Mesothelial cell of epicardium (in vitro differentiated cells): ENCODE results near the gene UNC93A. TPM values are rescaled to one million over a fixed set of nuclear protein-coding genes. Genes with fewer than 3 reads are reported as not detected.
"Not testable (repeated sequence)": the region's sequence is repeated elsewhere in the genome, so short reads cannot be mapped to it uniquely, and the experiment has no call there.

Source experiments
- DNase-seq, 2 experiments: peaks; one replicate each; pipeline ENCODE4 v3.0.0; 2021; ENCODE audit warnings: low spot score in 2 of 2; ENCODE audit not compliant: unreplicated experiment in 2 of 2
- H3K27ac Mint-ChIP-seq: 2 replicates; pipeline ENCODE4 v1.8.0; 2021; ENCODE audit warnings: mixed read lengths
- H3K27me3 Mint-ChIP-seq: 2 replicates; pipeline ENCODE4 v1.8.0; 2021; ENCODE audit warnings: low read depth, mixed read lengths
- H3K36me3 Mint-ChIP-seq: 2 replicates; pipeline ENCODE4 v1.8.0; 2021; ENCODE audit warnings: mixed read lengths
- H3K4me1 Mint-ChIP-seq: 2 replicates; pipeline ENCODE4 v1.8.0; 2021; ENCODE audit warnings: mixed read lengths
- H3K4me3 Mint-ChIP-seq: 2 replicates; pipeline ENCODE4 v1.8.0; 2021; ENCODE audit warnings: mild to moderate bottlenecking, moderate library complexity, mixed read lengths
- H3K9me3 Mint-ChIP-seq: 2 replicates; pipeline ENCODE4 v1.8.0; 2021; ENCODE audit warnings: mixed read lengths
- CTCF ChIP-seq: fragments of 200-600 bp; sonication (generic); IDR thresholded peaks from one replicate; pipeline ENCODE4 v1.5.0; 2021; ENCODE audit warnings: antibody characterized with exemption; ENCODE audit not compliant: unreplicated experiment
- total RNA-seq: library from RNA; stranded (reverse); gene quantifications from 3 replicates; pipeline ENCODE4 v1.2.1, GENCODE V29; 2021

UNC93A gene
- total RNA-seq, 1 donor from 2014 or later, result not detected

DNA sequence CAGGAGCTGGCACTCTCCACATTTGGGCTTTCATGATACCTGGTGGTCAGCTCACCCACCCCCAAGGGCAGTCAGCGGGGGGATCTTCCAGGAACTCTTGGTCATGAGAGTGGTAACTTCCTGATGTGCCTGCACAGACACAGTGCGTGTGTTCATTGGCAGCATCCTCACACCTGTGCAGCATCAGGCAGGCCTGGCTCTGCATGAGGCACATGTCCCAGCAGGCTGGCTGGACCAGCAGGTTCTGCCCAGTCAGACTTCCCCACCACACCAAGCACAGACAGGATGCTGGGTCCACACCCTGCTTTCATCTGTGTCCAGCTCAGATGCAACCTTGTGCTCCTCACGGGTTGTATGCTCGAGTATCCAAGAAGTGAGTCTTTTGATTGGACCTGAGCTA lies 15.7 kb upstream of the UNC93A start:
- Mint-ChIP-seq H3K4me1 (peaks cover 34% of the 10 kb centered on the region), H3K27ac (no peak overlapping the region), H3K4me3 (no peak overlapping the region)

GRCh38 chr6:167276772-167277533 lies 14.2 kb upstream of the UNC93A start:
- no peak overlapping the region for H3K27ac Mint-ChIP-seq

More for the DNA sequence above, 15.7 kb upstream of the UNC93A start:
- Mint-ChIP-seq H3K9me3 (no peaks in the 10 kb centered on the region), H3K36me3 (no peaks in the 10 kb centered on the region), H3K27me3 (peaks cover 4% of the 10 kb centered on the region)
- no peak for TF ChIP-seq CTCF
- no peak for DNase-seq

GRCh38 chr6:167278173-167278940 lies 12.8 kb upstream of the UNC93A start:
- H3K9me3 Mint-ChIP-seq, H3K27ac Mint-ChIP-seq, H3K4me3 Mint-ChIP-seq, H3K27me3 Mint-ChIP-seq, DNase-seq, H3K36me3 Mint-ChIP-seq: not testable (repeated sequence)
- peaks cover 49% of the 10 kb centered on the region for H3K4me1 Mint-ChIP-seq

More at GRCh38 chr6:167276772-167277533, 14.2 kb upstream of the UNC93A start:
- H3K9me3 Mint-ChIP-seq, result no peaks in the 10 kb centered on the region
- no peak for TF ChIP-seq CTCF
- no peak overlapping the region for H3K4me3 Mint-ChIP-seq
- peaks cover 41% of the 10 kb centered on the region for H3K4me1 Mint-ChIP-seq
- H3K27me3 Mint-ChIP-seq, result peaks cover 4% of the 10 kb centered on the region
- DNase-seq, result no peak
- no peaks in the 10 kb centered on the region for H3K36me3 Mint-ChIP-seq

- Mint-ChIP-seq H3K27ac (peak overlapping the region; percentile 56), H3K4me3 (no peak overlapping the region), H3K4me1 (peaks cover 50% of the 10 kb centered on the region), H3K9me3 (no peaks in the 10 kb centered on the region), H3K27me3 (peaks cover 4% of the 10 kb centered on the region), H3K36me3 (no peaks in the 10 kb centered on the region)
- no peak for DNase-seq
- TF ChIP-seq CTCF, result no peak
These were observed 11.2 kb upstream of the UNC93A start for GRCh38 chr6:167279766-167280446.

DNA sequence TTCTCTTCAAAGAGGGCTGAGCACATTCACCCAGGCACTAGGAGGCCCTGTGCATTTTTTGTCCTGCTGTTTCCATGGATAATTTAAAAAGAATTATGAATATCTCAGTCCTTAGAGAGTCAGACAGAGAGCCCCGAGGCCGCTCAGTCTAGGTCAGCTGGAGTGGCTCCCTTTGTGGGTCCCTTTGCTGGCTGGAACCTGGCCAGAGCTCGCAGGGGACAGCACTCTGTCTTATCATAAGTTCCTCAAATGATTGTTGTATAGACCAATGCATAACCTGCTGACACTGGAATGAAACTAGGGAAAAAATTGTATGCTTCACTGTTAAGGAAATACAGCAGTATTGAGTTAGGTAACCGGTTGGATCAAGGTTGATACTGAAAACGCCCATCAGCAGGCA lies 10.6 kb upstream of the UNC93A start:
- not testable (repeated sequence) for DNase-seq, H3K4me3 Mint-ChIP-seq, H3K9me3 Mint-ChIP-seq, H3K27me3 Mint-ChIP-seq, H3K36me3 Mint-ChIP-seq
- H3K4me1 Mint-ChIP-seq, result peaks cover 50% of the 10 kb centered on the region
- H3K27ac Mint-ChIP-seq, result peak overlapping the region; percentile 81

DNA sequence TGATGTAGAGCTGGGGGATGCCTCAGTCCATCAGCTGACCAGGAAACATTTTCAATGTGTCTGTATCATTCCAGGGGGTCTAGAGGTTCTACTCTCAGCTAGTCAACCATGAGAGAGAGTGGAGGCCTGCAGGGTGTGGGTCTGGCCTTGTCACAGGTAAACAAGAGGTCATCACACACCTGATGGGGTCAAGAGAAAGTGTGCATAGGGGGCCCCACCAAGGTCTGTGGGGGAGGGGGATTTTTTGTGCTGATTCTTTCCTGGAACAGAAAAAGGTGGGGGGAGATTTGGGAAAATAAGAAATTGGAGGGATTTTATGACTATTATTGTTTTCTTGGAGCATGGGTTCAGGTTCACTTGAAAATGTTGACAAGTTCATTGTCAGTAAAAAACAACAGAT lies 8.9 kb upstream of the UNC93A start:
- H3K27ac Mint-ChIP-seq, result no peak overlapping the region
- DNase-seq, result peak in 1 of 2 experiments; percentile 1
- H3K4me3 Mint-ChIP-seq, result no peak overlapping the region
- peaks cover 4% of the 10 kb centered on the region for H3K27me3 Mint-ChIP-seq
- no peaks in the 10 kb centered on the region for H3K36me3 Mint-ChIP-seq
- no peak for TF ChIP-seq CTCF
- H3K9me3 Mint-ChIP-seq, result no peaks in the 10 kb centered on the region
- H3K4me1 Mint-ChIP-seq, result peaks cover 50% of the 10 kb centered on the region

DNA sequence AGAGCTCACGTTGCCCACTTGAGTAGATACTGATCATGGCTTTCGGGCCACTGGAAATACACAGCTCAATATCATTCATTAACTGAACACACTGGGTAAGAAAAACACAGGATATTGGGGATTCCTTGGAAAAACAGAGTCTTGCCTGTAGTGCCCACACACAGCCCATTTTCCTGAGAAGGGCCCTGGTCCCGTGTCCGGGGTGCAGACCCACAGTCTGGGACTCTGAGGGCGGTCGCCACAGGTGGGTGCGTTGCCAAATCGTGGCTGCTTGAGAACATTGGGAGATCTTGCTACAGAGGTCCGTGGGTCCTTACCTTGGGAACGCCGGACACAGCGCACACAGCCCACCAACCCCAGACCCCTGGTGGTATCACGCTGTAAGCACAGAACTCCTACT lies 6.5 kb upstream of the UNC93A start:
- peaks cover 56% of the 10 kb centered on the region for H3K4me1 Mint-ChIP-seq

More for the DNA sequence above, 6.5 kb upstream of the UNC93A start:
- not testable (repeated sequence) for H3K27ac Mint-ChIP-seq, H3K36me3 Mint-ChIP-seq, H3K9me3 Mint-ChIP-seq, H3K4me3 Mint-ChIP-seq, H3K27me3 Mint-ChIP-seq
- peak in 1 of 2 experiments; percentile 31 for DNase-seq
